ENCODE data around the gene CUX1. TPM values are rescaled to one million over a fixed set of nuclear protein-coding genes. Genes with fewer than 3 reads are reported as not detected.
"Not testable (repeated sequence)": the region's sequence is repeated elsewhere in the genome, so short reads cannot be mapped to it uniquely, and the experiment has no call there.

Gene CUX1
- polyA plus RNA-seq, 1 experiment = 29.7 TPM

GRCh38 chr7:102182016-102182415 is 364.6 kb downstream of the CUX1 start:
- POLR2A ChIA-PET = no interaction called here
- H3K27ac ChIP-seq (ENCODE audit: low read depth, low read length) = no peak overlapping the region
- H3K4me3 ChIP-seq (ENCODE audit: low read depth, low read length) = no peak overlapping the region
- no peaks in the 10 kb centered on the region for H3K9me3 ChIP-seq (ENCODE audit: control insufficient read depth, insufficient read depth, low read length)
- CTCF ChIA-PET = no interaction called here
- no peak for DNase-seq (ENCODE audit: low read depth, low spot score)
- TF ChIP-seq CTCF (IDR thresholded peaks at IDR 0.05; ENCODE audit: low read depth, low read length) = no peak
- H3K27me3 ChIP-seq (ENCODE audit: control insufficient read depth, insufficient read depth, low read length) = no peaks in the 10 kb centered on the region

GRCh38 chr7:102183848-102184247 is 366.4 kb downstream of the CUX1 start:
- H3K4me3 ChIP-seq (ENCODE audit: low read depth, low read length); DNase-seq (ENCODE audit: low read depth, low spot score); CTCF ChIA-PET; H3K27me3 ChIP-seq (ENCODE audit: control insufficient read depth, insufficient read depth, low read length); H3K27ac ChIP-seq (ENCODE audit: low read depth, low read length); POLR2A ChIA-PET; H3K9me3 ChIP-seq (ENCODE audit: control insufficient read depth, insufficient read depth, low read length): not testable (repeated sequence)

GRCh38 chr7:102184303-102184702 is 366.9 kb downstream of the CUX1 start:
- ChIA-PET CTCF (no interaction called here), POLR2A (no interaction called here)
- Histone ChIP-seq H3K27me3 (ENCODE audit: control insufficient read depth, insufficient read depth, low read length) (no peaks in the 10 kb centered on the region), H3K27ac (ENCODE audit: low read depth, low read length) (no peak overlapping the region), H3K9me3 (ENCODE audit: control insufficient read depth, insufficient read depth, low read length) (no peaks in the 10 kb centered on the region), H3K4me3 (ENCODE audit: low read depth, low read length) (no peak overlapping the region)
- TF ChIP-seq CTCF (IDR thresholded peaks at IDR 0.05; ENCODE audit: low read depth, low read length) = no peak
- DNase-seq (ENCODE audit: low read depth, low spot score) = no peak

GRCh38 chr7:102185796-102186195 is 368.4 kb downstream of the CUX1 start:
- Histone ChIP-seq H3K27me3 (ENCODE audit: control insufficient read depth, insufficient read depth, low read length) (no peaks in the 10 kb centered on the region), H3K4me3 (ENCODE audit: low read depth, low read length) (no peak overlapping the region), H3K27ac (ENCODE audit: low read depth, low read length) (no peak overlapping the region), H3K9me3 (ENCODE audit: control insufficient read depth, insufficient read depth, low read length) (no peaks in the 10 kb centered on the region)
- no peak for TF ChIP-seq CTCF (IDR thresholded peaks at IDR 0.05; ENCODE audit: low read depth, low read length)
- POLR2A ChIA-PET = no interaction called here
- no peak for DNase-seq (ENCODE audit: low read depth, low spot score)
- CTCF ChIA-PET = no interaction called here

GRCh38 chr7:102186306-102186705 is 368.9 kb downstream of the CUX1 start:
- CTCF ChIA-PET = no interaction called here
- H3K27ac ChIP-seq (ENCODE audit: low read depth, low read length) = no peak overlapping the region

More at GRCh38 chr7:102186306-102186705, 368.9 kb downstream of the CUX1 start:
- no peak for TF ChIP-seq CTCF (IDR thresholded peaks at IDR 0.05; ENCODE audit: low read depth, low read length)
- H3K27me3 ChIP-seq (ENCODE audit: control insufficient read depth, insufficient read depth, low read length) = no peaks in the 10 kb centered on the region
- H3K4me3 ChIP-seq (ENCODE audit: low read depth, low read length) = no peak overlapping the region
- POLR2A ChIA-PET = no interaction called here
- no peaks in the 10 kb centered on the region for H3K9me3 ChIP-seq (ENCODE audit: control insufficient read depth, insufficient read depth, low read length)
- DNase-seq (ENCODE audit: low read depth, low spot score) = no peak

Data from AG04450 (cell line).